ENCODE data around the gene RPP25. TPM values are rescaled to one million over a fixed set of nuclear protein-coding genes. Genes with fewer than 3 reads are reported as not detected.

RPP25 gene
- total RNA-seq = 11.0 and 14.7 TPM in 2 replicates

GRCh38 chr15:74956648-74957475 is at the start of gene RPP25:
Gene RPP25, minus strand, starts transcription at chr15:74956772. Its CDS starts 189 bp downstream, at chr15:74956583.

DNA sequence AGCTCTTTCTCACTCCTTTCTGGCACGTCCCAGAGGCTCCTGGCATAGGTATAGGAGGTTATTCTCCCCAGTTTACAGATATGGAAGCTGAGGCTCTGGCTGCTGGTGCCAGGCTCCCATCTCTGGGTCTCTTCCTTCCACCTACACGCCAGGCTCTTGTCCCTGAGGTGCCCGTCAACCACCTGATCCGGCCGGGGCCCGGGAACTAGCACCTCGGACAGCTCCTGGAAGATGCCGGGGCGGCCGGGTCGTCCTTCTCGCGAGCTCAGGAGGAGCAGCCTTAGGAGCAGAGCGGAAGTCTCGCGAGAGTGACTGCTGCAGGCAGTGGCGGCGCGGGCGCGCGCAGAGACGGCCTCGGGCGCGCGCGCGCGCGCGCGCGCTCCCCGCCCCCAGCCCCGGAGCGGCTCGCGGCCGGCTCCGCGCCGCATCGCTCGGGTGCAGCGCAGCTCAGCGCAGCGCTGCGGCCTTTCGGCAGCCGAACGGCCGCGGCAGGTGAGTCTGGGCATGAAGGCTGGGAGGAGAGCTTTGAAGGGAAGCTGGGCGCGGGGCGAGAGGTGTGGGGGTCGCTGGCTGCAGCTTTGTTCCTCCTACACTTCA is 38.7 kb upstream of the RPP25 start, which contains the start of gene SCAMP5:
SCAMP5 (plus strand) TSS at position 382 of the 597 bp plus-strand sequence. CDS start 16,277 bp downstream, outside the sequence.

GRCh38 chr15:74937590-74938371 is 18.8 kb downstream of the RPP25 start, which contains the start of gene COX5A:
Gene COX5A, minus strand, starts transcription at chr15:74938073. Its CDS starts 59 bp downstream, at chr15:74938014.

DNA sequence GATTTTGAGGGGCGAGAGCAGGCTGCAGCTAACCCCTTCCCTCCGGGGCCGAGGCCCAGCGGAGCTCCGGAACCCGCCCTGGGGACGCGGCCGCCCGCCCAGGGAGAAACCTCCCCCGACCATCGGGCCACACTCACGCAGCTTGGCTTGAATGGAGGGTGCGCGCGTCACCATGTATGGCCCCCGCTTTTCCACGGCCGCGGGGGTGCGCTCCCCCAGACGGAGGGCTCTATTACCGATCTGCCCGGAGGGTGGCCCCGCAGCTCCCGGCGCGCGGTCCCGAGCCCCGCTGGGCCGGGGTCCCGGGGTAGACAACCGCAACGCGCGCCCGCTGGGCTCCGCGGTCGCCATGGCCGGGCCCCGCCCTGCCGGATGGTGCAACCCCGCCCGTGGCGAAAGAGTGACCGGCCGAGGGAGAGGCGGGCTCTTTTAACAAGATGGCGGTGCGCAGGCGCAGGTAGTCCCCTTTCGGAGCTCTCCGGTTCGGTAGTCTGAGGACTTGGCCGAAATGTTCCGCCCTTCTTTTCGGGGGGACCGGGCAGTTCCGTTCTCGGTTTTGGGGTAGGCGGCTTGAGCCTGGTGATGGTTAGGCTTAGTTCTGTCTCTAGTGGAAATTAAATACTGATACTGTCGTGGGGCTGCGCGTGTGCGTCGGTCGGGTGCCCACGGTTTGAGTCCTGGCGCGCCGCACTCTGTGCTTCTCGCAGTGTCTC is 50.0 kb downstream of the RPP25 start, which contains the start of gene FAM219B:
FAM219B (minus strand) TSS at position 402 of the 713 bp plus-strand sequence; CDS start at position 351, 51 bp downstream.

Other genes starting within 250 kb of the RPP25 start
- 1.6 and 3.0 TPM in 2 replicates for gene CYP1A1, start 231.2 kb downstream of the RPP25 start, total RNA-seq
- not detected in 2 replicates for gene CYP1A2, start 207.9 kb downstream of the RPP25 start, total RNA-seq
- gene CSK, start 174.7 kb downstream of the RPP25 start, total RNA-seq = 29.6 and 34.8 TPM in 2 replicates
- not detected in 2 replicates for gene LMAN1L, start 143.9 kb downstream of the RPP25 start, total RNA-seq
- not detected in 2 replicates for gene CPLX3, start 130.1 kb downstream of the RPP25 start, total RNA-seq
- gene ULK3, start 113.6 kb downstream of the RPP25 start, total RNA-seq = 18.2 and 27.2 TPM in 2 replicates
- 19.2 and 24.8 TPM in 2 replicates for gene SCAMP2, start 83.4 kb downstream of the RPP25 start, total RNA-seq
- gene MPI, start 66.7 kb downstream of the RPP25 start, total RNA-seq = 63.3 and 128 TPM in 2 replicates
- 34.1 and 44.5 TPM in 2 replicates for gene FAM219B, start 49.9 kb downstream of the RPP25 start, total RNA-seq
- gene COX5A, start 18.7 kb downstream of the RPP25 start, total RNA-seq = 47.1 and 71.1 TPM in 2 replicates
- gene SCAMP5, start 38.8 kb upstream of the RPP25 start, total RNA-seq = 2.6 and 9.4 TPM in 2 replicates
- 8.8 and 18.2 TPM in 2 replicates for gene PPCDC, start 66.8 kb upstream of the RPP25 start, total RNA-seq
- 4.0 and 9.4 TPM in 2 replicates for gene C15orf39, start 245.1 kb upstream of the RPP25 start, total RNA-seq

Data from epithelial cell of umbilical artery (primary cell).